NOMO-1 (cell line): ENCODE measurements around the gene AJUBA.
A peak's percentile ranks its signal among the peaks of the same experiment; 100 is the strongest.
"Not testable (repeated sequence)": the region's sequence is repeated elsewhere in the genome, so short reads cannot be mapped to it uniquely, and the experiment has no call there.

Experiments
- DNase-seq, 2 experiments: peaks; one replicate each; lab custom pipeline; 2025; ENCODE audit not compliant: unreplicated experiment in 2 of 2; lab: John Stamatoyannopoulos, UW

Gene AJUBA

GRCh38 chr14:23006544-23007419 is 24.4 kb upstream of the AJUBA start:
- peak; percentile 94 to 97 for DNase-seq

- no peak for DNase-seq
Observed at GRCh38 chr14:23006188-23006534, 23.8 kb upstream of the AJUBA start.

GRCh38 chr14:23005451-23006187 is 23.3 kb upstream of the AJUBA start:
- DNase-seq = peak in 1 of 2 experiments; percentile 33

GRCh38 chr14:23004274-23004673 is 21.9 kb upstream of the AJUBA start:
- DNase-seq = not testable (repeated sequence)

- no peak for DNase-seq
Observed at GRCh38 chr14:23002592-23002991, 20.2 kb upstream of the AJUBA start.

GRCh38 chr14:23000860-23001259 is 18.5 kb upstream of the AJUBA start:
- no peak for DNase-seq

GRCh38 chr14:22998329-22999012 is 16.1 kb upstream of the AJUBA start:
- DNase-seq = no peak

GRCh38 chr14:22997676-22998323 is 15.4 kb upstream of the AJUBA start:
- DNase-seq = no peak

GRCh38 chr14:22996768-22997654 is 14.7 kb upstream of the AJUBA start:
- DNase-seq = no peak

GRCh38 chr14:22995889-22996625 is 13.7 kb upstream of the AJUBA start:
- peak; percentile 32 to 71 for DNase-seq

GRCh38 chr14:22994762-22995275 is 12.5 kb upstream of the AJUBA start:
- peak in 1 of 2 experiments; percentile 15 for DNase-seq

- no peak for DNase-seq
Observed at GRCh38 chr14:22993517-22993916, 11.2 kb upstream of the AJUBA start.

- no peak for DNase-seq
Observed at GRCh38 chr14:22991852-22992251, 9.5 kb upstream of the AJUBA start.

GRCh38 chr14:22987291-22987690 is 4.9 kb upstream of the AJUBA start:
- no peak for DNase-seq

- peak; percentile 43 to 76 for DNase-seq
Observed at GRCh38 chr14:22986508-22987054, 4.2 kb upstream of the AJUBA start.

- no peak for DNase-seq
Observed at GRCh38 chr14:22985894-22986507, 3.6 kb upstream of the AJUBA start.

- DNase-seq = no peak
Observed at GRCh38 chr14:22984959-22985658, 2.8 kb upstream of the AJUBA start.
